Esophagus (tissue), 2 donors: ENCODE data around the gene NAPB. TPM values are rescaled to one million over a fixed set of nuclear protein-coding genes. Genes with fewer than 3 reads are reported as not detected.

Source experiments
- H3K27ac ChIP-seq, 2 donors: one replicate each; pipeline ENCODE4 v1.5.1; 2013; ENCODE audit warnings: low read depth in 2 of 2, mild to moderate bottlenecking in 2 of 2, inconsistent platforms in 1 of 2, low read length in 1 of 2, moderate library complexity in 1 of 2
- H3K27me3 ChIP-seq, 2 donors: one replicate each; pipeline ENCODE4 v1.6.1; 2013; ENCODE audit warnings: low read length in 2 of 2, control low read depth in 1 of 2, mild to moderate bottlenecking in 1 of 2; ENCODE audit not compliant: insufficient read depth in 2 of 2, control insufficient read depth in 1 of 2
- H3K36me3 ChIP-seq, 2 donors: one replicate each; pipeline ENCODE4 v1.6.1; 2013; ENCODE audit warnings: low read length in 1 of 2; ENCODE audit not compliant: control insufficient read depth in 2 of 2, insufficient read depth in 2 of 2
- H3K4me1 ChIP-seq, 2 donors: one replicate each; pipeline ENCODE4 v1.6.1; 2013; ENCODE audit warnings: low read length in 1 of 2; ENCODE audit not compliant: control insufficient read depth in 2 of 2, insufficient read depth in 2 of 2
- H3K4me3 ChIP-seq, 2 donors: one replicate each; pipeline ENCODE4 v1.5.1; 2013; ENCODE audit warnings: low read length in 2 of 2, mild to moderate bottlenecking in 2 of 2, low read depth in 1 of 2, moderate library complexity in 1 of 2
- H3K9me3 ChIP-seq, 2 donors: one replicate each; pipeline ENCODE4 v1.6.1; 2013; ENCODE audit warnings: mild to moderate bottlenecking in 2 of 2, low read depth in 1 of 2, low read length in 1 of 2, moderate library complexity in 1 of 2; ENCODE audit not compliant: control insufficient read depth in 2 of 2, insufficient read depth in 1 of 2
- WGBS, 2 donors: extraction: QIAGEN DNeasy Blood & Tissue Kit; methylation state at CpG; one replicate each; pipeline ENCODE4 v1.1.7; 2013; 5-methylcytosine and 5-hydroxymethylcytosine counted together
- polyA plus RNA-seq, 2 donors: library from polyadenylated mRNA; stranded (reverse); fragments of 200-250 nt; gene quantifications; one replicate each; pipeline ENCODE4 v1.2.3, GENCODE V29; 2013
- donor health status: healthy with polysubstance abuse.
- donor health status: Bipolar disorder and iron deficiency.

Gene NAPB
- polyA plus RNA-seq, 2 donors = 3.4 to 4.7 TPM

DNA sequence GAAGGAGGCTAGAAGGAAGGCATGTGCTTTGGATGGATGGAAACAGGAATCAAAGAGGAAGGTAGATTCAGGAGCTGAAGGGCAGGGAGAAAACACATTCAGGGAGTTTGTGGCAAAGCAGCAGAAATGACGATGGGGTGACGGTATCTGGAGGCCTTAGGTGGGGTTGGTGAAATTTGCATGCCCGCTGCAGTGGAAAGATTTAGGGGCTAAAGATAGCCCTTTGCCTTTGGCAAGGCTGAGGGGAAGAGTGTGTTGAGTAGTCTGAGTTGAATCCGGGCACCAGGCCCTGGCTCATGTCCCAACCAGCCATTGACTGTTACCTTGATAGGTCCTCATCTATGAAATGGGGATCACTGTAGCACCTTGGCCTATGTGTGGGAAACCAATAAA lies 58.0 kb downstream of the NAPB start:
- H3K4me1 ChIP-seq = peaks cover 0 to 8% of the 10 kb centered on the region in 2 donors
- H3K4me3 ChIP-seq = peak overlapping the region in 1 of 2 donors; percentile 70
- 63 to 65% methylated on average over 4 of the region's 4 CpGs for WGBS, 2 donors
- no peak overlapping the region for H3K27ac ChIP-seq
- no peaks in the 10 kb centered on the region for H3K9me3 ChIP-seq
- peaks cover 0 to 12% of the 10 kb centered on the region in 2 donors for H3K36me3 ChIP-seq
- no peaks in the 10 kb centered on the region for H3K27me3 ChIP-seq

DNA sequence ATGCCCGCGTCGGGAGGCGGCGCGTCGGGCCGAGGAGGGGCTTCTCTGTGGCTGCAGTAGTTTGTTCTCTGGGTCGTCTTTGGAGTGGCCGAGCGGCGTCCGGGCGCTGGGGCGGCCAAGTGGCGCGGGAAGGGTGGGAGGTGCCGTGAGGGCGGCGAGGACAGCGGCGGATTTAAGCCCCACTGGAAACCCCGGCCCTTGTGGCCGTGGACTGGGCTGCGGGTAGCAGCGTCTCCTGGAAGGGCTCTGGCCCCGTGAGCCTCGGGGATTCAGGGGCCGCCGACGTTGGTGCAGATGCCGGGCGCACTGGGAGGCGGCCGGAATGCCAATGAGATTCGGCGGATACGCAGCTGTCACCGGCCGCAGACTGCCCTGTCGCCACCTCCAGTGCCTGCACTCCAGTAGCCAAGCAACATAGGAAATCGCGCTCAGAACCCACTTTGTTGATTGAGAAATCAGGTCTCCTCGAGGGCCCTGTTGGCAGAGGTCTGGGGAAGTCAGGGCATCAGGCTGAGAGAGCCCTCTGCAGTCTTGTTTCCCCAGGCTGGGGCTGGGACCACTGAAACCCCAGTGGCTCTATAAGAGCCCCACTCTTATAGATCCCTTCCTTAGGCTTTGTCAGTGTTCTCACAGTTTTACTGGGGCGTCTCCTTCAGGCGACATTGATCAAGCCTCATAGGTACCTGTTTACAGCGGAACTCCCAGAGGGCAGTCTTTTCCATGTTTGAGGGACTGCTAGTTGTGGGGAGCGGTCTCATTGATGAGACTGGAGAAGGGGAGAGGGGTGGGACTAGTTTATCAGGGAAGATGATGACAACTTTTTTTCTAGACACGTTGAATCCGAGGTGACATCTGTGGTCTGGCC lies 58.7 kb downstream of the NAPB start:
- H3K9me3 ChIP-seq = no peaks in the 10 kb centered on the region
- H3K4me3 ChIP-seq = peak overlapping the region; percentile 68 to 70
- H3K4me1 ChIP-seq = peaks cover 0 to 8% of the 10 kb centered on the region in 2 donors
- peaks cover 0 to 12% of the 10 kb centered on the region in 2 donors for H3K36me3 ChIP-seq
- H3K27ac ChIP-seq = peak overlapping the region; percentile 88
- 5% methylated on average over 47 to 50 of the region's 50 CpGs for WGBS, 2 donors
- no peaks in the 10 kb centered on the region for H3K27me3 ChIP-seq

DNA sequence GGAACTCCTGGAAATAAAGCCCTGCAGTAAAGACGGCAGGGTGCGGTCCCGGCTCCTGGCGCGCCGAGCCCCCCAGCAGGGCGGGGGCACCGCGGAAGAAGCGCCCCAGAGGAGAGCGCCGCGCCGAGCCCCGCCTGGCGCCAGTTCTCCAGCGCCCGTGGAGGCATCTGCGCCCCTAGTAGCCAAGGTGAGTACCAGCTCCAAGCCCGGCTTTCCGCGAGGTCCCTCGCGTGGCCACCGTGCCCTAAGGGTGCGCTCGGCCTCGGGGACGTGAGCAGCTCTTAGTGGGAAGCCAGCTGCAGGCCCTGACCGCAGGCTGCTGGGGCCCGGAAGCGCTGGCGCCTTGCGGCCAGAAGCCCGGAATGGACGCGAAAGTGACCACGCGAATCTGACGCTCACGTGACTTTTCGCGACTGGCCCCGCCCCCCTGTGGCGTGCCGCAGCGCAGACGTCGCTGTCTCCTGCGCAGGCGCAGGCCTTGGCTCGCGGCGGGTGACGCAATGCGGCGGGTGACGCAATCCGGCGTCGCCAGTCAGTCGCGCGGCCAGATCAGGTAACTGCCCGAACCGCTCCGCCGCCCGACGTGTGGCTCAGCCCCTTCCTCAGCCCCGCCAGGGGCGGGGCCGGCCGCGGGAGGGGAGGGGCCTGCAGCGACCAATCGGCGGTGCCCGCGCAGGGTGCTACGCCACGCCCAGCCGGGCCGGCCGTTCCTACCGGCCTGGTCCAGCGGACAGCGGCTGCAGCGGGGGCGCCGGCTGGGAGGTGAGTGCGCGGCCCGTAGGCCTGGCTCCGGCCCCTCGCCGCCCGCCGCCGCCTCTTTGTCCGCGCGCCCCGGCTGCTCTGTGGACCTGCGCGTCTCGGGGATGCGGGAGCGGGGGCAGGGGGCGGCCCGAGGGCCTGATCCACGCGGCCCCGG lies 59.6 kb downstream of the NAPB start, which contains the start of gene GZF1:
Gene GZF1 (plus strand): TSS at position 707 of the 916 bp plus-strand sequence. CDS start 2,202 bp downstream, outside the sequence.
- H3K9me3 ChIP-seq = no peaks in the 10 kb centered on the region
- H3K27ac ChIP-seq = peak within 1 kb of the TSS; percentile 94 to 98
- H3K4me3 ChIP-seq = peak within 1 kb of the TSS; percentile 70 to 88
- WGBS, 2 donors = 0 to 1% methylated on average over 108 to 114 of the region's 114 CpGs
- H3K36me3 ChIP-seq = peaks cover 0 to 12% of the 10 kb centered on the region in 2 donors
- peaks cover 0 to 8% of the 10 kb centered on the region in 2 donors for H3K4me1 ChIP-seq
- H3K27me3 ChIP-seq = no peaks in the 10 kb centered on the region

DNA sequence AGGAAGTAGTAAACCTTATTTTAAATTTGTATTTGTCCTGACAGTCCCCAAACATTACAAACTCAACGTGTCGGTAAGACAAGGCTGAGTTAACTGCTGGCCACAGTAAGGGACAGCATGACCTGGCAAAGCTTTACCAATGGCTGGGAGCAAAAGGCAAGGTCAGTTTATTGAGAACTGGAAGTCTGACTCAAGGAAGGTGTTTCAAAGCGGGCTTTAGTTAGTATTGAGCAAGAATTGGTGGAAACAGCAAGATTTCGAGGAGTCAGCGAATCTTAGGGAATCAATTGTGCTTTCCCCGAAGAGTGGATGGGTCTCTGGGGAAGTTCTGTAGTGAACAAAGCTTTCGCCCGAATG lies 60.2 kb downstream of the NAPB start:
- Histone ChIP-seq H3K4me3 (peak overlapping the region; percentile 56 to 88), H3K4me1 (peaks cover 0 to 8% of the 10 kb centered on the region in 2 donors)
- 4 to 6% methylated on average over 8 of the region's 8 CpGs for WGBS, 2 donors

DNA sequence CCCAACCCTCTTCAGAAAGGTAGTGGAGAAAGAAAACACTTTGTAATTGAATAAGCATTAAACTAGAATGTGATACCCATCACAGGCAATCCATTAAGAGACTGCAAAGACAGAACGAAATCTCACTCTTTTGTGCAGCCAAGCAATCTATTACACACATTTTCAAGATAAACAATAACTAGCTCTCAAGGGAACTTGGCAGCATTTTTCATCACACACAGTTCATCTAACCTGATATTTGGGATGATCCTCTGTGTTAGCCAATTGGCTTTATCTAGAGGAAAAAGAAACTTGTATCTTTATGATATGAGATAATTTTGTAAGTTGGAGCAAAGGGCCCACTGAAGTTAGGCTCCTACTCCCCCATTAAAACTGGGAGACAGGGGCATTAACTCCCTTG lies 60.8 kb downstream of the NAPB start:
- no peak overlapping the region for H3K27ac ChIP-seq
- H3K4me3 ChIP-seq = no peak overlapping the region
- H3K27me3 ChIP-seq = no peaks in the 10 kb centered on the region
- 41 to 66% methylated on average over 1 of the region's 1 CpG for WGBS, 2 donors
- H3K4me1 ChIP-seq = peaks cover 0 to 8% of the 10 kb centered on the region in 2 donors
- H3K36me3 ChIP-seq = peaks cover 0 to 9% of the 10 kb centered on the region in 2 donors
- H3K9me3 ChIP-seq = no peaks in the 10 kb centered on the region

More for the DNA sequence above, 60.2 kb downstream of the NAPB start:
- no peaks in the 10 kb centered on the region for H3K9me3 ChIP-seq
- H3K27ac ChIP-seq = peak overlapping the region; percentile 94 to 98
- H3K36me3 ChIP-seq = peaks cover 0 to 12% of the 10 kb centered on the region in 2 donors
- no peaks in the 10 kb centered on the region for H3K27me3 ChIP-seq

DNA sequence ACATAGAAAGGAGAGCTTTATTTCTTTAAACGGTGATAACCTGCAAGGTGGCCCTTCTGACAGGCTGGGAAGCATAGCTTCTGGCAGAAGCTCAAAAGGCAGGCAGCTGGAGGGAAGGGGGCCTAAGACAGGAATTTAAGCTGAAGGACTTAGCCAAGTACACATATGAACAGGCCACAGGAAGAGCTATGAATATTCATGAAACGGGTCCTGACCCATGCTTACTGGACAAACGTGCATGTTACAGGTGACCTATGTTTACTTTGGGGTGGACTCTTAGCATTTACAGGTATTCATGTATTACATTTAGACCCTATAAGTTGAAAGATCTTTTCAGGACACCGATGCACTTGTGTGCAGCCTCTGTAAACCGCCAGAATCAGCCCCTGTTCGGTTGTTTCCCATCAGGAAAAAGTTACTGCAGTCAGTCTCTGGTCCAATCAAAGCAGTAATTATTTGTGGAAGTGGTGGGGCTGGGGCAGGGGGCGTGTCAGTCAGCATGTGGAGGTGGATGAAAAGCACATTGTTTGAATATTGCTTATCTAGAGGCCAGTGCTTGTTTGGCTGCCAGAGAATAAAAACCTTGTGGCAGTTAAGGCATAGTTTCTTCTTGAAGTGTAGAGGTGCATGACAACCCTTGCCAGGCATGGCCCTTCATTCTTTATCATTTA lies 62.2 kb downstream of the NAPB start:
- Histone ChIP-seq H3K36me3 (peaks cover 3 to 6% of the 10 kb centered on the region in 2 donors), H3K4me1 (peaks cover 0 to 5% of the 10 kb centered on the region in 2 donors), H3K4me3 (no peak overlapping the region), H3K9me3 (no peaks in the 10 kb centered on the region), H3K27me3 (no peaks in the 10 kb centered on the region), H3K27ac (no peak overlapping the region)
- WGBS, 2 donors = 49 to 63% methylated on average over 7 of the region's 7 CpGs

DNA sequence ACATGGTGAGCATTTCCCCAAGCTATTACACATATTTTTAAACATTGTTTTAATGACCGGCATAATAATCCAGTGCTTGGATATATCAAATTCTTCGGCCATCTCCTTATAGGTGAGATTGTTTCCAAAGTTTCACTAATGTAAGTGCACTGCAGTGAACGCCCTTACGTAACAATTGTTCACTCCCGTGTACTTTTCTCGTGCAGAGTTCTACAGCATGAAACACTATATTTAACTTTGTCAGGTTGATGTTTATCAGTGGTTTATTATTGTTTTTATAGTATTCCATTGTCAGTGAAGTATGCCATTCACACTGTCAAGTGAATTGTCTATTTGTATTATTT lies 62.8 kb downstream of the NAPB start:
- Histone ChIP-seq H3K36me3 (peaks cover 3 to 9% of the 10 kb centered on the region in 2 donors), H3K27ac (peak overlapping the region; percentile 97 to 100), H3K9me3 (no peaks in the 10 kb centered on the region), H3K27me3 (no peaks in the 10 kb centered on the region), H3K4me3 (peak overlapping the region in 1 of 2 donors; percentile 75), H3K4me1 (peaks cover 0 to 5% of the 10 kb centered on the region in 2 donors)
- 15 to 20% methylated on average over 6 of the region's 6 CpGs for WGBS, 2 donors

DNA sequence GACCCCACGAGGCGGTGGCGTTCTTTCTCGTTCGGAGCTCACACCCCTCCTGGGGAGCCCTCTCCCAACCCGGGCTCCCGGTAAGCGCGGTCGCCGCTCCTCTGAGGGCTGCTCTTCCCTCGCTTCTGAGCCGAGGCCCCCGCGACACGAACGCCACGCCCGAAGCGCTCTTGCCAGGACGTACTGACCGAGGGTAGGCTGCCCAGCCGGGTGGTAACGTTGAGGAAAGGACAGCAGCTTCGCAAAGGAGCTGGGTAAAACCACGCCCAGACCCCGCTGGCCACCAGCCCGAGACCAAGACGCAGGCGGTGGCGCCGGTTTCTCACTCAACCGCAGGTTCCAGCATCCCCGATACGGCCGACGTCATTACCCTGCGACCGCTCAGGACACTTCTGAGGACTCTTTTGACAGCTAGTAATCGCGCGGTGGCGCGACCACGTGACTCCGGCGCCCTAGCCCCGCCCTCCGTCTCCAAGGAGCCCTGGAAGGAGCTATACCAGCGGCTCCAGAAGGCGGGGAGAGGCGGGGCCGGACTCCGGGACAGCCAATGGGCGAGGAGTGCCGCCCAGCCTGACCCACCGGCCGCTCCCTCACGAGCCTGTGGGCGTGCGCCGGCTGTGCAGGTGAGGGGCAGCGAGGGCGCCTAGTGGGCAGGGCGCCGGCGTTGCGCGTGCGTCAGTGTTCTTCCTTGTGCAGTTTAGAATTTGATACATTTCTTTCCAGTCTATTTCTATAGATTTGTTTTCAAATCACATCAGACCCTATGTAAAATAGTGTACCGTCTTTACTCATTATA lies 63.3 kb downstream of the NAPB start:
- WGBS, 2 donors = 0 to 1% methylated on average over 71 of the region's 71 CpGs
- H3K27me3 ChIP-seq = no peaks in the 10 kb centered on the region
- H3K9me3 ChIP-seq = no peaks in the 10 kb centered on the region

More for the DNA sequence above, 63.3 kb downstream of the NAPB start:
- Histone ChIP-seq H3K27ac (peak overlapping the region; percentile 97 to 100), H3K4me3 (peak overlapping the region; percentile 72 to 75), H3K36me3 (peaks cover 3 to 9% of the 10 kb centered on the region in 2 donors), H3K4me1 (peaks cover 0 to 2% of the 10 kb centered on the region in 2 donors)
